ENCODE results near the gene PXDN. TPM values are rescaled to one million over a fixed set of nuclear protein-coding genes. Genes with fewer than 3 reads are reported as not detected.

The PXDN gene
- total and polyA plus RNA-seq, 2 of the 13 experiments (the other 11 are each of a cell fraction or from before 2014, with no cell fraction given): not detected

GRCh38 chr2:1777156-1777555 is 32.8 kb upstream of the PXDN start:
- ChIA-PET POLR2A (no interaction called here), CTCF (ENCODE audit: low intra/inter-chr PET ratio, low total read pairs) (no interaction called here)
- intact Hi-C loops (cut with micrococcal nuclease; ENCODE audit: unreplicated experiment): no loop called here
- H2AFZ ChIP-seq (ENCODE audit: low read length): no peak overlapping the region
- peaks cover 2 to 26% of the 10 kb centered on the region in 2 experiments; a peak in 3 of 5 replicates for H3K27me3 ChIP-seq (ENCODE audit: control insufficient read depth in 1 of 2, insufficient read depth in 2 of 2, low read length in 2 of 2)
- TF ChIP-seq DR1 (CRISPR knock-in tag; IDR thresholded peaks at IDR 0.05) (no peak), ADNP (CRISPR knock-in tag; IDR thresholded peaks at IDR 0.05) (no peak), CAMTA2 (CRISPR knock-in tag; IDR thresholded peaks at IDR 0.05; ENCODE audit: borderline replicate concordance) (no peak), HDAC2 (CRISPR knock-in tag; IDR thresholded peaks at IDR 0.05) (no peak), ZNF44 (CRISPR knock-in tag; IDR thresholded peaks at IDR 0.05) (no peak), ATAD3A (CRISPR knock-in tag; IDR thresholded peaks at IDR 0.05) (no peak)
- FAIRE-seq (no peak), ATAC-seq (no peak), DNase-seq (ENCODE audit: low spot score) (no peak)
- no peaks in the 10 kb centered on the region for H3K79me2 ChIP-seq (ENCODE audit: insufficient read depth, low read length)
- no peak overlapping the region for H3K9ac ChIP-seq (ENCODE audit: insufficient read depth, low read depth, low read length)
- H4K20me1 ChIP-seq (ENCODE audit: insufficient read depth, low read length): no peaks in the 10 kb centered on the region
- no peaks in the 10 kb centered on the region for H3K36me3 ChIP-seq (replicated peaks in 1 of 2; ENCODE audit: control insufficient read depth in 1 of 2, insufficient read depth in 2 of 2, low read length in 2 of 2)
- WGBS (ENCODE audit: low lambda C conversion rate): 0% methylated on average over 2 of the region's 2 CpGs
- no peaks in the 10 kb centered on the region for H3K9me3 ChIP-seq (ENCODE audit: low read length)
- BruUV-seq (replicated peaks): no TSS peak
- in situ Hi-C loops (cut with HindIII; ENCODE audit: extremely low pct_ligation_motif_present, low pct_unique_long_range_greater_than_20kb): no loop called here
- H3K27ac ChIP-seq (ENCODE audit: extremely low read length, insufficient read depth, low read length): no peak overlapping the region
- no peak overlapping the region for H3K4me3 ChIP-seq (replicated peaks in 1 of 3; ENCODE audit: insufficient read depth in 1 of 3, low read depth in 2 of 3, low read length in 3 of 3)
- no peaks in the 10 kb centered on the region for H3K4me1 ChIP-seq (ENCODE audit: insufficient read depth, low read length)
- no peak overlapping the region for H3K4me2 ChIP-seq (ENCODE audit: low read depth, low read length)

DNA sequence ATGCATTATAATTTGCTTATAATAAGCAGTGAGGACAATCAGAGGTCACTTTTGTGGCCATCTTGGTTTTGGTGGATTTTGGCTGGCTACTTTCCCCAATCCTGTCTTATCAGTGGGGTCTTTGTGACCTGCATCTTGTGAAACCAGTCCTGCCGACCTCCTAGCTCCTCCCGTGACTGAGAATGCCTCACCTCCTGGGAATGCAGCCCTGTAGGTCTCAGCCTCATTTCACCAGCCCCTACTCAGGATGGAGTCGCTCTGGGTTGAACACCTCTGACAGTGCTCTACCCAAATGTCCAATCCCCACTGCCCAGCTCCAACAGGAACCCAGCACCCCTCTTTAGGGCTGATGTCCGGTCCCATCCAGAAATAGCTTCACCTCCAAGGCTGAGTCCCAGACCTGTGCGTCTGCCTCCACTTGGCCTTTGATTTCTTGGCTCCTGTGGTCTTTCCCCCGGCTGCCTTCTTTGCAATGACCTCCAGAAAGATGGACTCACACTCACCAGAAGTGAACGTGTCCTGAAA is 31.3 kb upstream of the PXDN start:
- no peaks in the 10 kb centered on the region for H3K4me1 ChIP-seq (ENCODE audit: insufficient read depth, low read length)
- TF ChIP-seq EP300 (IDR thresholded peaks at IDR 0.05; ENCODE audit: low read depth in 2 of 2, low read length in 2 of 2) (no peak), EP300 (CRISPR knock-in tag; IDR thresholded peaks at IDR 0.05; ENCODE audit: borderline replicate concordance) (no peak)
- intact Hi-C loops (cut with micrococcal nuclease; ENCODE audit: unreplicated experiment) (no loop called here), in situ Hi-C loops (cut with HindIII; ENCODE audit: extremely low pct_ligation_motif_present, low pct_unique_long_range_greater_than_20kb) (no loop called here)
- no peak overlapping the region for H3K4me2 ChIP-seq (ENCODE audit: low read depth, low read length)
- no peaks in the 10 kb centered on the region for H3K79me2 ChIP-seq (ENCODE audit: insufficient read depth, low read length)
- no peak overlapping the region for H3K9ac ChIP-seq (ENCODE audit: insufficient read depth, low read depth, low read length)
- no peaks in the 10 kb centered on the region for H4K20me1 ChIP-seq (ENCODE audit: insufficient read depth, low read length)
- no peak overlapping the region for H2AFZ ChIP-seq (ENCODE audit: low read length)
- no peaks in the 10 kb centered on the region for H3K36me3 ChIP-seq (replicated peaks in 1 of 2; ENCODE audit: control insufficient read depth in 1 of 2, insufficient read depth in 2 of 2, low read length in 2 of 2)
- H3K9me3 ChIP-seq (ENCODE audit: low read length): no peaks in the 10 kb centered on the region
- no TSS peak for BruUV-seq (replicated peaks)
- no peak for ATAC-seq
- DNase-seq (ENCODE audit: low spot score): no peak
- no peak overlapping the region for H3K4me3 ChIP-seq (replicated peaks in 1 of 3; ENCODE audit: insufficient read depth in 1 of 3, low read depth in 2 of 3, low read length in 3 of 3)
- ChIA-PET POLR2A (no interaction called here), CTCF (ENCODE audit: low intra/inter-chr PET ratio, low total read pairs) (no interaction called here)
- no peak overlapping the region for H3K27ac ChIP-seq (ENCODE audit: extremely low read length, insufficient read depth, low read length)
- under 1% methylated on average over 7 of the region's 7 CpGs for WGBS (ENCODE audit: low lambda C conversion rate)
- peaks cover 2 to 17% of the 10 kb centered on the region in 2 experiments; a peak in 3 of 5 replicates for H3K27me3 ChIP-seq (ENCODE audit: control insufficient read depth in 1 of 2, insufficient read depth in 2 of 2, low read length in 2 of 2)
- no peak for FAIRE-seq
